ENCODE measurements around the gene KRTAP10-3. TPM values are rescaled to one million over a fixed set of nuclear protein-coding genes. Genes with fewer than 3 reads are reported as not detected.

The KRTAP10-3 gene
- total RNA-seq, 1 donor from 2014 or later: not detected

DNA sequence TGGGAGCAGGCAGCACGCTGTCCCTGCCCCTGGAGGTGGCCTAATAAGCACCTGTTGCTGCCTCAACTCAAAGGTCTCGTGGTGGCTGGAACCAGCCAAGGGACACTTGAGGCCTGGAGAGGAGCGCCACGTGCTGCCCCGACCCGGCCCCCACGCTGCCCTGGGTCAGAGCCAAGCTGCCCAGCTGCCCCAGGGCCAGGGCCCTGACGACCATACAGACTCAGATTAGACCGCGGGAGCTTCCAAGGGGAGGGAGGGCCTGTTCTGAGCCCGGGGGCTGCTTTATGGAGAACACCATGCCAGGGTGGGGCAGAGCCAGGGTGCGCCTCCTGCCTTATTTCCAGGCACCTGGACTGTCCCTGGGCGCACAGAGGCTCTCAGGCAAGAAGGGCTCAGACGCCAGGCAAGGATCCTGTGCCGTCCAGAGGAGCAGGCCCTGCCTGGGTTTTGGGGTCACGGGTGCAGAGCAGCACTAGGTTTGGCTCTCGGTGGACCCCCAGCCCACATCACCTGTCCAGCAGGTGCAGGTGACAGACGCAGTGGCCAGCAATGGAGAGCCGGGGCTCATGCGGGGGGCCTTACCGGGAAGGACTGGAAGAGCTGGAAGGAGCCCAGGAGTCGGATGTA is 37.2 kb downstream of the KRTAP10-3 start:
- Mint-ChIP-seq H3K4me3 (ENCODE audit: unreplicated experiment) (no peak overlapping the region), H3K27me3 (ENCODE audit: unreplicated experiment) (no peaks in the 10 kb centered on the region), H3K4me1 (ENCODE audit: unreplicated experiment) (no peaks in the 10 kb centered on the region), H3K9me3 (ENCODE audit: unreplicated experiment) (no peaks in the 10 kb centered on the region), H3K36me3 (ENCODE audit: unreplicated experiment) (no peaks in the 10 kb centered on the region), H3K27ac (ENCODE audit: unreplicated experiment) (no peak overlapping the region)
- TF ChIP-seq, protein P1, sequence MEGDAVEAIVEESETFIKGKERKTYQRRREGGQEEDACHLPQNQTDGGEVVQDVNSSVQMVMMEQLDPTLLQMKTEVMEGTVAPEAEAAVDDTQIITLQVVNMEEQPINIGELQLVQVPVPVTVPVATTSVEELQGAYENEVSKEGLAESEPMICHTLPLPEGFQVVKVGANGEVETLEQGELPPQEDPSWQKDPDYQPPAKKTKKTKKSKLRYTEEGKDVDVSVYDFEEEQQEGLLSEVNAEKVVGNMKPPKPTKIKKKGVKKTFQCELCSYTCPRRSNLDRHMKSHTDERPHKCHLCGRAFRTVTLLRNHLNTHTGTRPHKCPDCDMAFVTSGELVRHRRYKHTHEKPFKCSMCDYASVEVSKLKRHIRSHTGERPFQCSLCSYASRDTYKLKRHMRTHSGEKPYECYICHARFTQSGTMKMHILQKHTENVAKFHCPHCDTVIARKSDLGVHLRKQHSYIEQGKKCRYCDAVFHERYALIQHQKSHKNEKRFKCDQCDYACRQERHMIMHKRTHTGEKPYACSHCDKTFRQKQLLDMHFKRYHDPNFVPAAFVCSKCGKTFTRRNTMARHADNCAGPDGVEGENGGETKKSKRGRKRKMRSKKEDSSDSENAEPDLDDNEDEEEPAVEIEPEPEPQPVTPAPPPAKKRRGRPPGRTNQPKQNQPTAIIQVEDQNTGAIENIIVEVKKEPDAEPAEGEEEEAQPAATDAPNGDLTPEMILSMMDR (IDR thresholded peaks at IDR 0.05): no peak
- DNase-seq (ENCODE audit: extremely low spot score, unreplicated experiment): no peak

- TF ChIP-seq, protein P1 (IDR thresholded peaks at IDR 0.05): no peak
- DNase-seq (ENCODE audit: extremely low spot score, unreplicated experiment): no peak
- Mint-ChIP-seq H3K27me3 (ENCODE audit: unreplicated experiment) (no peaks in the 10 kb centered on the region), H3K4me1 (ENCODE audit: unreplicated experiment) (no peaks in the 10 kb centered on the region), H3K36me3 (ENCODE audit: unreplicated experiment) (no peaks in the 10 kb centered on the region), H3K4me3 (ENCODE audit: unreplicated experiment) (no peak overlapping the region), H3K27ac (ENCODE audit: unreplicated experiment) (no peak overlapping the region), H3K9me3 (ENCODE audit: unreplicated experiment) (no peaks in the 10 kb centered on the region)
These were observed 38.0 kb downstream of the KRTAP10-3 start for GRCh38 chr21:44520326-44521300.

- H3K4me1 Mint-ChIP-seq (ENCODE audit: unreplicated experiment): no peaks in the 10 kb centered on the region
- no peak overlapping the region for H3K4me3 Mint-ChIP-seq (ENCODE audit: unreplicated experiment)
- no peaks in the 10 kb centered on the region for H3K36me3 Mint-ChIP-seq (ENCODE audit: unreplicated experiment)
- TF ChIP-seq, protein P1 (IDR thresholded peaks at IDR 0.05): no peak
- no peak for DNase-seq (ENCODE audit: extremely low spot score, unreplicated experiment)
- H3K27ac Mint-ChIP-seq (ENCODE audit: unreplicated experiment): no peak overlapping the region
- H3K9me3 Mint-ChIP-seq (ENCODE audit: unreplicated experiment): no peaks in the 10 kb centered on the region
- H3K27me3 Mint-ChIP-seq (ENCODE audit: unreplicated experiment): no peaks in the 10 kb centered on the region
These were observed 39.0 kb downstream of the KRTAP10-3 start for GRCh38 chr21:44519346-44520325.

DNA sequence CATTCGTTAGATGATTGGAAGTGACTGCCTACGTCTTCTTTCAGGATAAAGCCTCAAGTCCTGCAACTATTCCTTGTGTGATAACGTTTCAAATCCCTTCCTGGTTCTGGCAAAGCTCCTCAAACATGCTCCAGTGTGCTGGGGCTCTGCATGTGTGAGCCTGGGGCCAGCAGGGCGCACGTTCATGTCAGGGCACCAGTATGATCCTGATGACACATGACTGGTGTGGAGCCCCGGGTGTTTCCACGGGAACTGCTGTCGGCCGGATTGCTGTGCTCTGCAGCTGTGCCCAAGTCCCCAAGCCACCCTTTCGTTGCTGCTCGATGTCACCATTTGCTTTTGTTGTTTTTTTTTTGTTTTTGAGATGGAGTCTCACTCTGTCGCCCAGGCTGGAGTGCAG is 39.9 kb downstream of the KRTAP10-3 start:
- Mint-ChIP-seq H3K4me1 (ENCODE audit: unreplicated experiment) (no peaks in the 10 kb centered on the region), H3K36me3 (ENCODE audit: unreplicated experiment) (no peaks in the 10 kb centered on the region), H3K9me3 (ENCODE audit: unreplicated experiment) (no peaks in the 10 kb centered on the region), H3K27ac (ENCODE audit: unreplicated experiment) (no peak overlapping the region), H3K27me3 (ENCODE audit: unreplicated experiment) (no peaks in the 10 kb centered on the region), H3K4me3 (ENCODE audit: unreplicated experiment) (no peak overlapping the region)
- TF ChIP-seq, protein P1 (IDR thresholded peaks at IDR 0.05): no peak
- no peak for DNase-seq (ENCODE audit: extremely low spot score, unreplicated experiment)
